ENCODE data around the gene KIF17.

KIF17 gene

GRCh38 chr1:20657024-20657423 is 60.8 kb downstream of the KIF17 start:
- DNase-seq, result no peak

- no peak for DNase-seq
Measured at GRCh38 chr1:20654104-20654690, 63.6 kb downstream of the KIF17 start.

- no peak for DNase-seq
Measured at GRCh38 chr1:20652300-20652699, 65.5 kb downstream of the KIF17 start.

- DNase-seq, result no peak
Measured at GRCh38 chr1:20648946-20649345, 68.9 kb downstream of the KIF17 start.

- DNase-seq, result no peak
Measured at GRCh38 chr1:20648438-20648837, 69.4 kb downstream of the KIF17 start.

GRCh38 chr1:20645414-20645813 is 72.4 kb downstream of the KIF17 start:
- DNase-seq, result no peak

- no peak for DNase-seq
Measured at GRCh38 chr1:20644416-20644815, 73.4 kb downstream of the KIF17 start.

GRCh38 chr1:20643080-20643479 is 74.7 kb downstream of the KIF17 start:
- no peak for DNase-seq

- DNase-seq, result no peak
Measured at GRCh38 chr1:20641975-20642374, 75.8 kb downstream of the KIF17 start.

- peak; percentile 37 for DNase-seq
Measured at GRCh38 chr1:20640183-20640597, 77.6 kb downstream of the KIF17 start.

- no peak for DNase-seq
Measured at GRCh38 chr1:20636785-20637347, 80.9 kb downstream of the KIF17 start.

GRCh38 chr1:20634594-20635084 is 83.2 kb downstream of the KIF17 start:
- DNase-seq, result no peak

GRCh38 chr1:20634065-20634593 is 83.7 kb downstream of the KIF17 start:
- DNase-seq, result no peak

- peak; percentile 83 for DNase-seq
Measured at GRCh38 chr1:20633190-20634064, 84.4 kb downstream of the KIF17 start, which contains the start of gene PINK1. TSS of gene PINK1 (plus strand) at chr1:20633458. CDS start at chr1:20633549, 91 bp downstream.

- no peak for DNase-seq
Measured at GRCh38 chr1:20632386-20632785, 85.4 kb downstream of the KIF17 start.

- no peak for DNase-seq
Measured at GRCh38 chr1:20630729-20631128, 87.1 kb downstream of the KIF17 start.

- no peak for DNase-seq
Measured at GRCh38 chr1:20626524-20626923, 91.3 kb downstream of the KIF17 start.

- no peak for DNase-seq
Measured at GRCh38 chr1:20626098-20626427, 91.7 kb downstream of the KIF17 start.

- DNase-seq, result no peak
Measured at GRCh38 chr1:20625176-20626097, 92.4 kb downstream of the KIF17 start.

GRCh38 chr1:20624709-20625108 is 93.1 kb downstream of the KIF17 start:
- no peak for DNase-seq

- no peak for DNase-seq
Measured at GRCh38 chr1:20621012-20621411, 96.8 kb downstream of the KIF17 start.

- no peak for DNase-seq
Measured at GRCh38 chr1:20619999-20620398, 97.8 kb downstream of the KIF17 start.

GRCh38 chr1:20618550-20618949 is 99.3 kb downstream of the KIF17 start:
- DNase-seq, result no peak
